ENCODE data around the gene ZNRF3. TPM values are rescaled to one million over a fixed set of nuclear protein-coding genes. Genes with fewer than 3 reads are reported as not detected.
A peak's percentile ranks its signal among the peaks of the same experiment; 100 is the strongest.

Gene ZNRF3
- total and polyA plus RNA-seq, 11 donors = 1.8 to 9.2 (median 6.2) TPM

DNA sequence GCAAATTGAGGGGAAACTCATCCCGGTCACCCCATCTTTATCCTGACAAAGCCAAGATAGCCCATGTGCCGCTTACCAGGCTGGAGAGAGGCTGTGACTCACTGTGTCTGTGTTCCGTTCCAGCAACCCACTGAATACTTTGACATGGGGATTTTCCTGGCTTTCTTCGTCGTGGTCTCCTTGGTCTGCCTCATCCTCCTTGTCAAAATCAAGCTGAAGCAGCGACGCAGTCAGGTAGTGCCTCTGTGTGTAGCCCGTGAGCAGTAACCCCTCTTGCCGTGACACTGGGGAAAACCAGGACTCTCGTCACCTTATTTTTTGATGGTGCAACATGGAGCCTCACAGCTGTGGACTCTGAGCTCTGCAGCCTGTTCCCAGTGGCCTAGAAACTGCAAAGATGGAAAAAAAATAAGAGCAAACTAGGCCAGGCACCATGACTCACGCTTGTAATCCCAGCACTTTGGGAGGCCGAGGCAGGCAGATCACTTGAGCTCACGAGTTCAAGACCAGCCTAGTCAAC is 161.3 kb downstream of the ZNRF3 start:
- Histone ChIP-seq H3K36me3 (peaks cover 0 to 49% (median 29%) of the 10 kb centered on the region in 9 donors), H3K4me3 (no peak overlapping the region), H3K9me3 (no peaks in the 10 kb centered on the region), H3K27me3 (no peaks in the 10 kb centered on the region), H3K4me1 (peaks cover 0 to 10% (median 0%) of the 10 kb centered on the region in 12 donors), H3K27ac (peak overlapping the region in 4 of 12 donors; percentile 19 to 61 (median 42))
- intact Hi-C loops (cut with DNase I) = loop anchor here in 8 of 10 donors (5.0 to 10.0 kb wide), 5 partner anchors 100 to 442 kb away; no protein-coding TSS in a partner anchor
- DNase-seq (no peak), ATAC-seq (peak in 3 of 4 donors; percentile 34 to 53 (median 52))
- TF ChIP-seq POLR2A (IDR thresholded peaks at IDR 0.05) = no peak
- TF ChIP-seq CTCF (IDR thresholded peaks at IDR 0.05) = no peak
- 88 to 93% (median 91%) methylated on average over 13 of the region's 13 CpGs for WGBS, 4 donors

GRCh38 chr22:29048822-29049654 is 165.7 kb downstream of the ZNRF3 start:
- intact Hi-C loops (cut with DNase I) = loop anchor here in 5 of 10 donors (10.0 kb wide), 3 partner anchors 96 to 444 kb away; no protein-coding TSS in a partner anchor
- Histone ChIP-seq H3K27me3 (no peaks in the 10 kb centered on the region), H3K36me3 (peaks cover 0 to 53% (median 32%) of the 10 kb centered on the region in 9 donors), H3K27ac (no peak overlapping the region), H3K4me3 (no peak overlapping the region), H3K9me3 (no peaks in the 10 kb centered on the region), H3K4me1 (no peaks in the 10 kb centered on the region)
- no peak for TF ChIP-seq CTCF (IDR thresholded peaks at IDR 0.05)
- TF ChIP-seq POLR2A (IDR thresholded peaks at IDR 0.05) = no peak
- DNase-seq (no peak), ATAC-seq (no peak)
- WGBS, 4 donors = 92 to 96% (median 94%) methylated on average over 25 to 31 of the region's 31 CpGs

DNA sequence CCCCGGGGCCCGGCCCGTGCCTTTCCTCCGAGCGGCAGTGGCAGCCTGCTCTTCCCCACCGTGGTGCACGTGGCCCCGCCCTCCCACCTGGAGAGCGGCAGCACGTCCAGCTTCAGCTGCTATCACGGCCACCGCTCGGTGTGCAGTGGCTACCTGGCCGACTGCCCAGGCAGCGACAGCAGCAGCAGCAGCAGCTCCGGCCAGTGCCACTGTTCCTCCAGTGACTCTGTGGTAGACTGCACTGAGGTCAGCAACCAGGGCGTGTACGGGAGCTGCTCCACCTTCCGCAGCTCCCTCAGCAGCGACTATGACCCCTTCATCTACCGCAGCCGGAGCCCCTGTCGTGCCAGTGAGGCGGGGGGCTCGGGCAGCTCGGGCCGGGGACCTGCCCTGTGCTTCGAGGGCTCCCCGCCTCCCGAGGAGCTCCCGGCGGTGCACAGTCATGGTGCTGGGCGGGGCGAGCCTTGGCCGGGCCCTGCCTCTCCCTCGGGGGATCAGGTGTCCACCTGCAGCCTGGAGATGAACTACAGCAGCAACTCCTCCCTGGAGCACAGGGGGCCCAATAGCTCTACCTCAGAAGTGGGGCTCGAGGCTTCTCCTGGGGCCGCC is 166.4 kb downstream of the ZNRF3 start:
- Histone ChIP-seq H3K27me3 (no peaks in the 10 kb centered on the region), H3K4me1 (no peaks in the 10 kb centered on the region), H3K4me3 (no peak overlapping the region), H3K36me3 (peaks cover 0 to 47% (median 31%) of the 10 kb centered on the region in 9 donors), H3K9me3 (no peaks in the 10 kb centered on the region), H3K27ac (no peak overlapping the region)
- TF ChIP-seq CTCF (IDR thresholded peaks at IDR 0.05) (no peak), POLR2A (IDR thresholded peaks at IDR 0.05) (no peak)
- intact Hi-C loops (cut with DNase I) = loop anchor here in 5 of 10 donors (10.0 kb wide), 4 partner anchors 95 to 445 kb away; no protein-coding TSS in a partner anchor
- WGBS, 4 donors = 93 to 95% (median 94%) methylated on average over 24 to 38 of the region's 38 CpGs
- DNase-seq (no peak), ATAC-seq (no peak)

DNA sequence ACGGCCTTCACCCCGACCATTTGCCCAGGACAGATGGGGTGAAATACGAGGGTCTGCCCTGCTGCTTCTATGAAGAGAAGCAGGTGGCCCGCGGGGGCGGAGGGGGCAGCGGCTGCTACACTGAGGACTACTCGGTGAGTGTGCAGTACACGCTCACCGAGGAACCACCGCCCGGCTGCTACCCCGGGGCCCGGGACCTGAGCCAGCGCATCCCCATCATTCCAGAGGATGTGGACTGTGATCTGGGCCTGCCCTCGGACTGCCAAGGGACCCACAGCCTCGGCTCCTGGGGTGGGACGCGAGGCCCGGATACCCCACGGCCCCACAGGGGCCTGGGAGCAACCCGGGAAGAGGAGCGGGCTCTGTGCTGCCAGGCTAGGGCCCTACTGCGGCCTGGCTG is 167.1 kb downstream of the ZNRF3 start:
- 94 to 95% (median 95%) methylated on average over 15 to 24 of the region's 24 CpGs for WGBS, 4 donors
- Histone ChIP-seq H3K36me3 (peaks cover 0 to 45% (median 26%) of the 10 kb centered on the region in 9 donors), H3K4me3 (no peak overlapping the region), H3K4me1 (no peaks in the 10 kb centered on the region), H3K27me3 (no peaks in the 10 kb centered on the region), H3K27ac (no peak overlapping the region), H3K9me3 (no peaks in the 10 kb centered on the region)
- TF ChIP-seq POLR2A (IDR thresholded peaks at IDR 0.05) (no peak), CTCF (IDR thresholded peaks at IDR 0.05) (no peak)
- intact Hi-C loops (cut with DNase I) = loop anchor here in 1 of 10 donors (10.0 kb wide), 1 partner anchor 104 kb away; no protein-coding TSS in a partner anchor
- DNase-seq = no peak
- no peak for ATAC-seq
